Adipocyte (in vitro differentiated cells): ENCODE results near the gene EGR1.

Experiments used
- DNase-seq: peaks from one replicate; pipeline ENCODE4 v3.0.0-alpha.2; 2015; ENCODE audit warnings: low read depth
- H3K27me3 ChIP-seq: replicated peaks from 2 replicates; pipeline ENCODE4 v1.7.0; 2013; ENCODE audit warnings: mild to moderate bottlenecking, low read length, moderate library complexity; ENCODE audit not compliant: control insufficient read depth, insufficient read depth
- H3K36me3 ChIP-seq: 2 replicates; pipeline ENCODE4 v1.7.0; 2013; ENCODE audit warnings: low read length, mild to moderate bottlenecking, moderate library complexity; ENCODE audit not compliant: control insufficient read depth, insufficient read depth, severe bottlenecking
- H3K4me1 ChIP-seq: 2 replicates; pipeline ENCODE4 v1.7.0; 2013; ENCODE audit warnings: mild to moderate bottlenecking, low read length, moderate library complexity; ENCODE audit not compliant: control insufficient read depth, insufficient read depth
- H3K4me3 ChIP-seq: 2 replicates; pipeline ENCODE4 v1.7.0; 2013; ENCODE audit warnings: mild to moderate bottlenecking, low read length, moderate library complexity
- H3K9ac ChIP-seq: 2 replicates; pipeline ENCODE4 v1.7.0; 2013; ENCODE audit warnings: mild to moderate bottlenecking, low read length, moderate library complexity
- H3K9me3 ChIP-seq: 2 replicates; pipeline ENCODE4 v1.7.0; 2013; ENCODE audit warnings: mild to moderate bottlenecking, low read length, moderate library complexity; ENCODE audit not compliant: control insufficient read depth

The EGR1 gene

GRCh38 chr5:138455232-138455930 lies 9.9 kb upstream of the EGR1 start:
- H3K9me3 ChIP-seq: no peaks in the 10 kb centered on the region
- DNase-seq: no peak
- H3K27me3 ChIP-seq: peaks cover 23% of the 10 kb centered on the region
- no peaks in the 10 kb centered on the region for H3K4me1 ChIP-seq
- H3K4me3 ChIP-seq: no peak overlapping the region
- no peak overlapping the region for H3K9ac ChIP-seq
- no peaks in the 10 kb centered on the region for H3K36me3 ChIP-seq

- DNase-seq: no peak
- Histone ChIP-seq H3K4me3 (no peak overlapping the region), H3K9ac (no peak overlapping the region), H3K36me3 (no peaks in the 10 kb centered on the region), H3K27me3 (peaks cover 23% of the 10 kb centered on the region), H3K9me3 (no peaks in the 10 kb centered on the region), H3K4me1 (peaks cover 9% of the 10 kb centered on the region)
These were observed 7.6 kb upstream of the EGR1 start for GRCh38 chr5:138457531-138458275.

- Histone ChIP-seq H3K36me3 (no peaks in the 10 kb centered on the region), H3K4me1 (peaks cover 13% of the 10 kb centered on the region), H3K9me3 (no peaks in the 10 kb centered on the region), H3K9ac (no peak overlapping the region), H3K27me3 (peaks cover 23% of the 10 kb centered on the region), H3K4me3 (no peak overlapping the region)
- no peak for DNase-seq
These were observed 6.9 kb upstream of the EGR1 start for GRCh38 chr5:138458384-138458783.

- Histone ChIP-seq H3K9me3 (no peaks in the 10 kb centered on the region), H3K9ac (no peak overlapping the region)
- no peak for DNase-seq
These were observed 6.4 kb upstream of the EGR1 start for GRCh38 chr5:138458856-138459255.

GRCh38 chr5:138459311-138459933 lies 5.9 kb upstream of the EGR1 start:
- Histone ChIP-seq H3K4me1 (peaks cover 15% of the 10 kb centered on the region), H3K9ac (no peak overlapping the region), H3K4me3 (no peak overlapping the region), H3K36me3 (no peaks in the 10 kb centered on the region), H3K9me3 (no peaks in the 10 kb centered on the region), H3K27me3 (peaks cover 20% of the 10 kb centered on the region)
- no peak for DNase-seq

More at GRCh38 chr5:138458856-138459255, 6.4 kb upstream of the EGR1 start:
- Histone ChIP-seq H3K4me3 (no peak overlapping the region), H3K27me3 (peaks cover 23% of the 10 kb centered on the region), H3K4me1 (peaks cover 15% of the 10 kb centered on the region), H3K36me3 (no peaks in the 10 kb centered on the region)

GRCh38 chr5:138460032-138460693 lies 5.1 kb upstream of the EGR1 start:
- no peak overlapping the region for H3K4me3 ChIP-seq
- peaks cover 15% of the 10 kb centered on the region for H3K4me1 ChIP-seq
- no peak overlapping the region for H3K9ac ChIP-seq
- H3K9me3 ChIP-seq: no peaks in the 10 kb centered on the region
- H3K36me3 ChIP-seq: no peaks in the 10 kb centered on the region
- no peak for DNase-seq
- H3K27me3 ChIP-seq: peaks cover 14% of the 10 kb centered on the region

GRCh38 chr5:138461343-138462125 lies 3.7 kb upstream of the EGR1 start:
- peak; percentile 78 for DNase-seq
- H3K9me3 ChIP-seq: no peaks in the 10 kb centered on the region
- H3K4me3 ChIP-seq: no peak overlapping the region
- peak overlapping the region; percentile 59 for H3K9ac ChIP-seq
- H3K36me3 ChIP-seq: no peaks in the 10 kb centered on the region
- peaks cover 14% of the 10 kb centered on the region for H3K27me3 ChIP-seq
- H3K4me1 ChIP-seq: peaks cover 23% of the 10 kb centered on the region

- no peaks in the 10 kb centered on the region for H3K36me3 ChIP-seq
- no peak for DNase-seq
- H3K4me3 ChIP-seq: peak overlapping the region; percentile 90
- peak overlapping the region; percentile 91 for H3K9ac ChIP-seq
- H3K4me1 ChIP-seq: peaks cover 26% of the 10 kb centered on the region
- H3K27me3 ChIP-seq: no peaks in the 10 kb centered on the region
- no peaks in the 10 kb centered on the region for H3K9me3 ChIP-seq
These were observed 1.8 kb upstream of the EGR1 start for GRCh38 chr5:138463419-138464007.

- Histone ChIP-seq H3K9ac (peak overlapping the region; percentile 91), H3K4me1 (peaks cover 26% of the 10 kb centered on the region), H3K9me3 (no peaks in the 10 kb centered on the region), H3K4me3 (peak overlapping the region; percentile 90), H3K27me3 (no peaks in the 10 kb centered on the region), H3K36me3 (no peaks in the 10 kb centered on the region)
- peak; percentile 99 for DNase-seq
These were observed 1.3 kb upstream of the EGR1 start for GRCh38 chr5:138464008-138464387.

- Histone ChIP-seq H3K27me3 (no peaks in the 10 kb centered on the region), H3K9me3 (no peaks in the 10 kb centered on the region), H3K4me1 (peaks cover 26% of the 10 kb centered on the region), H3K36me3 (no peaks in the 10 kb centered on the region), H3K9ac (peak overlapping the region; percentile 91), H3K4me3 (peak overlapping the region; percentile 90)
- peak; percentile 100 for DNase-seq
These were observed 655 bp upstream of the EGR1 start for GRCh38 chr5:138464388-138465260.
